Adrenal gland (tissue), 12 donors: ENCODE results near the gene NEDD8. TPM values are rescaled to one million over a fixed set of nuclear protein-coding genes. Genes with fewer than 3 reads are reported as not detected.

ENCODE experiments used
- DNase-seq, 7 donors: peaks; one replicate each; pipeline ENCODE4 v3.0.0-alpha.2; 2019 to 2020
- H3K27ac ChIP-seq, 5 donors: fragments of 200-600 bp; sonication (generic) in 4 of 5; 1 replicate in 3 of 5; 2 replicates in 2 of 5; pipeline versions ENCODE4 v1.5.1 to v1.8.0; 2016 to 2020; ENCODE audit warnings: mild to moderate bottlenecking in 1 of 5
- H3K27me3 ChIP-seq: fragments of 200-600 bp; 2 replicates; pipeline ENCODE4 v1.8.0; 2021
- H3K36me3 ChIP-seq, 2 donors: fragments of 200-600 bp; replicated peaks in 1 of 2; 1 replicate in 1 of 2; 2 replicates in 1 of 2; pipeline versions ENCODE4 v1.5.1 to v1.8.0; 2018 to 2022
- H3K4me1 ChIP-seq, 2 donors: fragments of 200-600 bp; replicated peaks in 1 of 2; 1 replicate in 1 of 2; 2 replicates in 1 of 2; pipeline versions ENCODE4 v1.5.1 to v1.8.0; 2018 to 2021
- H3K4me3 ChIP-seq, 4 donors: fragments of 200-600 bp; sonication (generic) in 3 of 4; one replicate each; pipeline ENCODE4 v1.5.1; 2016 to 2018
- H3K9me3 ChIP-seq, 3 donors: fragments of 200-600 bp; sonication (generic) in 1 of 3; replicated peaks in 1 of 3; 1 replicate in 2 of 3; 2 replicates in 1 of 3; pipeline versions ENCODE4 v1.5.1 to v1.8.0; 2016 to 2021
- POLR2A ChIP-seq, 2 donors: fragments of 450-650 bp; IDR thresholded peaks; one replicate each; pipeline ENCODE4 v1.6.1; 2017; ENCODE audit warnings: antibody characterized with exemption in 2 of 2, mild to moderate bottlenecking in 2 of 2, moderate library complexity in 1 of 2
- WGBS, 4 donors: extraction: QIAGEN DNeasy Blood & Tissue Kit in 2 of 4; methylation state at CpG; one replicate each; pipeline versions ENCODE4 v1.1.5 to v1.1.7; 2013 to 2017; 5-methylcytosine and 5-hydroxymethylcytosine counted together
- intact Hi-C, 2 donors: fragments of 100-400 bp; cut with DNase I; formaldehyde crosslinking; loops; one replicate each; pipeline versions ENCODE4 v1.14.1 to v1.15.0; 2022 to 2023
- polyA plus RNA-seq, 3 donors: library from polyadenylated mRNA; stranded (reverse); fragments of 200-250 nt in 2 of 3; fragments of 350-450 nt in 1 of 3; fragmentation: Illumina TruSeq in 1 of 3; extraction: RNeasy Lipid Tissue Mini Kit (QIAGEN cat#74804) in 1 of 3; gene quantifications; one replicate each; pipeline ENCODE4 v1.2.3, GENCODE V29; 2013 to 2014
- total RNA-seq, 9 donors: library from RNA; depleted of rRNA in 4 of 9; stranded (reverse); fragments of >200 nt in 4 of 9; fragments of 120-200 nt in 1 of 9; fragmentation: NEBNext Ultra II Directional in 1 of 9; extraction: Animal tissue kit (Norgen Biotek cat#: 25700) in 1 of 9; gene quantifications; one replicate each; pipeline versions ENCODE4 v1.1.0 to v1.2.4, GENCODE V29; 2013 to 2023
- TF ChIP-seq, protein P1 (sequence below), 6 experiments: fragments of 450-650 bp in 4 of 6; fragments of 200-600 bp in 2 of 6; sonication (generic) in 1 of 6; IDR thresholded peaks; 1 replicate in 5 of 6; 2 replicates in 1 of 6; pipeline versions ENCODE4 v1.5.1 to v1.8.0; 2016 to 2021; ENCODE audit warnings: antibody characterized with exemption in 6 of 6, mild to moderate bottlenecking in 2 of 6, moderate library complexity in 1 of 6
- donor health status: healthy with polysubstance abuse.
- donor health status: Bipolar disorder and iron deficiency.
- donor health status: DM: yes; HTN: yes; CAD: no.
- donor health status: DM: no; HTN: no; CAD: no.
- donor health status: DM: no; HTN: no; CAD: no.
- donor health status: DM: yes; HTN: yes; CAD: no.

The NEDD8 gene
- total and polyA plus RNA-seq, 12 donors = 136 to 454 (median 216) TPM

DNA sequence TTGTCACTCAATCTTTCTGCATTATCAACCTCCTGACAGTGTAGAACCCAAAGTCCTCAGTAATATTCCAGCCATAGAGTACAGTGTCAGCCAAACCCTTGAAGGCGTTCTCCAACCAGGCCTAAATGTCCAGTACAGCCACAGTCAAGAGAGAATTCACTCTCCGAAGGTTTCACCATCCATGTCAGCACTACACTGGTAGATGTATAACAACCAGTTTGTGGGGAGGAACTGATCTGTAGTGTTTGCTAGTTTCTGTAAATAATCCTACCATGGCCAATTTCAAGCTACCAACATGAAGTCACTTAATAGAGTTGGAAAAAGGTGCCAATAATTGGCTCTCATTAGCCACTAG is 15.8 kb downstream of the NEDD8 start:
- H3K27ac ChIP-seq = peak overlapping the region in 4 of 5 donors; percentile 64 to 98 (median 90)
- no peak overlapping the region for H3K4me3 ChIP-seq
- no peak for DNase-seq
- intact Hi-C loops = no loop called here
- no peaks in the 10 kb centered on the region for H3K9me3 ChIP-seq
- no peak for TF ChIP-seq POLR2A (IDR thresholded peaks at IDR 0.05)
- TF ChIP-seq, protein P1, sequence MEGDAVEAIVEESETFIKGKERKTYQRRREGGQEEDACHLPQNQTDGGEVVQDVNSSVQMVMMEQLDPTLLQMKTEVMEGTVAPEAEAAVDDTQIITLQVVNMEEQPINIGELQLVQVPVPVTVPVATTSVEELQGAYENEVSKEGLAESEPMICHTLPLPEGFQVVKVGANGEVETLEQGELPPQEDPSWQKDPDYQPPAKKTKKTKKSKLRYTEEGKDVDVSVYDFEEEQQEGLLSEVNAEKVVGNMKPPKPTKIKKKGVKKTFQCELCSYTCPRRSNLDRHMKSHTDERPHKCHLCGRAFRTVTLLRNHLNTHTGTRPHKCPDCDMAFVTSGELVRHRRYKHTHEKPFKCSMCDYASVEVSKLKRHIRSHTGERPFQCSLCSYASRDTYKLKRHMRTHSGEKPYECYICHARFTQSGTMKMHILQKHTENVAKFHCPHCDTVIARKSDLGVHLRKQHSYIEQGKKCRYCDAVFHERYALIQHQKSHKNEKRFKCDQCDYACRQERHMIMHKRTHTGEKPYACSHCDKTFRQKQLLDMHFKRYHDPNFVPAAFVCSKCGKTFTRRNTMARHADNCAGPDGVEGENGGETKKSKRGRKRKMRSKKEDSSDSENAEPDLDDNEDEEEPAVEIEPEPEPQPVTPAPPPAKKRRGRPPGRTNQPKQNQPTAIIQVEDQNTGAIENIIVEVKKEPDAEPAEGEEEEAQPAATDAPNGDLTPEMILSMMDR (IDR thresholded peaks at IDR 0.05) = no peak
- 82 to 94% (median 86%) methylated on average over 2 of the region's 2 CpGs for WGBS, 4 donors
- peaks cover 0 to 10% of the 10 kb centered on the region in 2 donors for H3K36me3 ChIP-seq
- peaks cover 17 to 25% of the 10 kb centered on the region in 2 donors for H3K4me1 ChIP-seq
- H3K27me3 ChIP-seq = no peaks in the 10 kb centered on the region

DNA sequence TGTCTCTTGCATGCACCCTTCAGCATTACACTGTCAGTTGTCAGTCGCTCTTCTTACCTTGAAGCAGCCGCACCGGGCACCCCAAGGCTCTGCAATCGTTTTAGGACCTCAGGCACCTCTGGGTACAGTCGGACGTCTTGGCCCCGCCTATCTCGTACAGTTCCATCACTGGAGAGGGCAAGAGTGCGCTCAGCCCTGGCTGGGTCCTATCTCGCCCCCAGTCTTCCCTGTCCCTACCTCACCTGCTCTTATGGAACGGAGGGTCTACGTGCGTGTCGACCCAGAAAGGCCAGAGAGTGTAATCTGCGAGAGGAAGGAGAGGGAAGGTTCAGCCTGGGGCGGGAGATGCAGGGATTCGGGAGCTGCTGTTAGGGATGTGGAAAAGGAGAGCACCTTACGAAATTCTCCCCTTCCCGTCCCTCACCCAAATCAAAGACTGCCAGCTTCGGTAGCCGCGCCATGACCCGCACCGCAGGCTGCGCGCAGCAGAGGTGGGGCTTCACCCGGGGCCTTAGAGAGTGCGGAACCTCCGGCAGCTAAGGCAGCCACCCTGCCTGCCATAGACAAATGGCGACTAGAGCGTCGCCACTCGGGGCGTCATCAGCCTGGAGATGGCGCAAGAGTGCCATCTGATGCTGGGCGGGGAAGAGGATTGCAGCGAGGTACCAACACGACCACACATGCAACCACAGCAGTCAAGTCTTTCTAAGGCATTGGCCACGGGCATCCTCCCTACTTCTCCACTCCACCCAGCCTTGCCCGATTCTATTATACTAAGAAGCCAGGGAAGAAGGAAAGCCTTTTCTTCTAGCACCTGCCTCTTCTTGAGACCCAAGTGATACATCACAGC is 16.4 kb downstream of the NEDD8 start, which contains the start of gene MDP1:
MDP1 (minus strand) TSS at position 572 of the 850 bp plus-strand sequence; CDS start at position 461, 111 bp downstream.
- intact Hi-C loops = no loop called here
- Histone ChIP-seq H3K27ac (peak within 1 kb of the TSS; percentile 64 to 98 (median 84)), H3K36me3 (peaks cover 0 to 16% of the 10 kb centered on the region in 2 donors), H3K4me3 (peak within 1 kb of the TSS; percentile 43 to 86 (median 64)), H3K9me3 (no peaks in the 10 kb centered on the region), H3K4me1 (peaks cover 17 to 25% of the 10 kb centered on the region in 2 donors), H3K27me3 (no peaks in the 10 kb centered on the region)
- TF ChIP-seq POLR2A (IDR thresholded peaks at IDR 0.05) = peak; percentile 83 to 94
- TF ChIP-seq, protein P1 (IDR thresholded peaks at IDR 0.05) = peak; percentile 12 to 54 (median 46)
- 1% methylated on average over 16 to 40 of the region's 40 CpGs for WGBS, 4 donors
- DNase-seq = peak; percentile 84 to 94 (median 88)

DNA sequence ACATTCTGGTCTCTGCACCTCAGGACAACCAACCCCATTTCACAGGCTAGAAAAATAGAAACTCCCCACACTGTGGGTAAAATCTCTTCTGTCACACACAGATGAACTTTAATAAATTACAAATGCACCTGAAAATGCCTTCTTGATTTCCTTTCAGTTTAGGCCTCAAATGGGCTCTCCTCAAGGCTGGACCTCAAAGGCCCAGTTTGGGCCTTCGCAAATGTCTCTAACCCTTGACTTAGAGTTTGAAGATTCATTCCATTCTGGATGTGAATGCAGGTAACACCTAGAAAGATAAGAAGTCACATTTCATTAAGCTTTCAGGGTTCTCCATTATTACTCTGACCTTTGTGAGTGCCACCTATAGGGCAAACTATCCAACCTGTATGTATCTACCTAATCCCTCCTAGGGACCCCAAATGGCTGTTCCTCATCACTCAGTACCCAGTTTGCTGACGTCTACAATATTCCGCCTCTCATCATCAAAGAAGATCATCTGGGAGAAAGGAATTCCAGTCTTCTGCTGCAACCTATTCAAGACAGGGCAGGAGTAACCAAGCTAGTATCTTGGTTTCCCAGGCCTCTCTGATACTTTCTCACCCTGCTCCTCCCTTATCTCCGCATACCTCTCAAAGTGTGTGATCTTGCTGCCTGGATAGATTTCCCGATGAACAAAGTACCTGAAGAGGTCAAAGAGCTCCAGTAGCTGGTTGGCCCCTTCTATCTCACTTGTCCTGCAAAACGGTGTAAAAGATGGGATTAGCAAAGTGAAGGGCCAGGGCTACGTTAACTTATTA is 18.1 kb downstream of the NEDD8 start:
- Histone ChIP-seq H3K36me3 (peaks cover 0 to 33% of the 10 kb centered on the region in 2 donors), H3K9me3 (no peaks in the 10 kb centered on the region), H3K27me3 (no peaks in the 10 kb centered on the region), H3K27ac (peak overlapping the region; percentile 90 to 99 (median 97)), H3K4me3 (peak overlapping the region in 2 of 4 donors; percentile 35 to 67), H3K4me1 (peaks cover 17 to 25% of the 10 kb centered on the region in 2 donors)
- intact Hi-C loops = no loop called here
- WGBS, 4 donors = 92 to 95% (median 94%) methylated on average over 7 of the region's 7 CpGs
- peak in 1 of 7 donors; percentile 9 for DNase-seq
- TF ChIP-seq, protein P1 (IDR thresholded peaks at IDR 0.05) = no peak
- TF ChIP-seq POLR2A (IDR thresholded peaks at IDR 0.05) = no peak
